GM23338 (cell line): ENCODE data around the gene VDAC1. TPM values are rescaled to one million over a fixed set of nuclear protein-coding genes. Genes with fewer than 3 reads are reported as not detected.

ENCODE experiments used
- ATAC-seq: fragments of 200-7000 bp; cut with Tn5 transposase; 3 replicates; pipeline ENCODE4 v1.9.1; 2020
- DNase-seq: peaks from one replicate; pipeline ENCODE4 v3.0.0-alpha.2; 2015; ENCODE audit warnings: low spot score
- H2AFZ ChIP-seq: fragments of 200-600 bp; sonication (generic); 2 replicates; pipeline ENCODE4 v1.8.0; 2016; ENCODE audit warnings: antibody characterized with exemption, mild to moderate bottlenecking, moderate library complexity
- H3F3A ChIP-seq: fragments of 200-600 bp; sonication (generic); replicated peaks from 2 replicates; pipeline ENCODE4 v1.8.0; 2017; ENCODE audit warnings: antibody characterized with exemption, mixed run types, low read depth
- H3K27ac ChIP-seq: fragments of 200-600 bp; sonication (generic); 2 replicates; pipeline ENCODE4 v1.6.1; 2016; ENCODE audit warnings: low read depth
- H3K27me3 ChIP-seq: fragments of 200-600 bp; sonication (generic); 2 replicates; pipeline ENCODE4 v1.8.0; 2016; ENCODE audit warnings: mild to moderate bottlenecking, mixed run types, moderate library complexity; ENCODE audit not compliant: insufficient read depth
- H3K36me3 ChIP-seq: fragments of 200-600 bp; sonication (generic); 2 replicates; pipeline ENCODE4 v1.8.0; 2016; ENCODE audit warnings: mild to moderate bottlenecking; ENCODE audit not compliant: insufficient read depth
- H3K4me1 ChIP-seq: fragments of 200-600 bp; sonication (generic); 2 replicates; pipeline ENCODE4 v1.8.0; 2016; ENCODE audit warnings: mild to moderate bottlenecking, moderate library complexity; ENCODE audit not compliant: insufficient read depth
- H3K4me2 ChIP-seq: fragments of 200-600 bp; sonication (generic); 2 replicates; pipeline ENCODE4 v1.7.1; 2017; ENCODE audit warnings: mixed run types
- H3K4me3 ChIP-seq: fragments of 200-600 bp; sonication (generic); 2 replicates; pipeline ENCODE4 v1.6.1; 2016; ENCODE audit warnings: mixed run types
- H3K79me2 ChIP-seq: fragments of 200-600 bp; sonication (generic); replicated peaks from 2 replicates; pipeline ENCODE4 v1.8.0; 2017; ENCODE audit warnings: mild to moderate bottlenecking; ENCODE audit not compliant: insufficient read depth
- H3K9me2 ChIP-seq: fragments of 200-600 bp; sonication (generic); 2 replicates; pipeline ENCODE4 v1.8.0; 2017; ENCODE audit not compliant: insufficient read depth
- H4K20me1 ChIP-seq: fragments of 200-600 bp; sonication (generic); replicated peaks from 2 replicates; pipeline ENCODE4 v1.8.0; 2017; ENCODE audit warnings: mild to moderate bottlenecking; ENCODE audit not compliant: insufficient read depth
- H3K27ac Mint-ChIP-seq: 2 replicates; pipeline ENCODE4 v1.8.0; 2020; ENCODE audit warnings: inconsistent platforms, mild to moderate bottlenecking, moderate library complexity, mixed read lengths
- H3K27me3 Mint-ChIP-seq: 3 replicates; pipeline ENCODE4 v1.8.0; 2022; ENCODE audit warnings: low read depth, mild to moderate bottlenecking, moderate library complexity, mixed read lengths, inconsistent platforms; ENCODE audit not compliant: insufficient read depth, poor library complexity
- H3K36me3 Mint-ChIP-seq: 3 replicates; pipeline ENCODE4 v1.8.0; 2021; ENCODE audit warnings: low read depth, mild to moderate bottlenecking, inconsistent platforms, moderate library complexity, mixed read lengths
- H3K4me1 Mint-ChIP-seq: 3 replicates; pipeline ENCODE4 v1.8.0; 2020; ENCODE audit warnings: mild to moderate bottlenecking, inconsistent platforms, mixed read lengths
- H3K4me3 Mint-ChIP-seq: 3 replicates; pipeline ENCODE4 v1.8.0; 2021; ENCODE audit warnings: moderate library complexity, mild to moderate bottlenecking, inconsistent platforms, mixed read lengths
- H3K9me3 Mint-ChIP-seq: 3 replicates; pipeline ENCODE4 v1.8.0; 2020; ENCODE audit warnings: moderate library complexity, mild to moderate bottlenecking, inconsistent platforms, mixed read lengths
- CREB1 ChIP-seq: fragments of 250-450 bp; sonication (Bioruptor Pico); IDR thresholded peaks from 2 replicates; pipeline ENCODE4 v1.5.0; 2020; ENCODE audit warnings: low read depth, mild to moderate bottlenecking, moderate library complexity
- EZH2 ChIP-seq: fragments of 200-600 bp; sonication (generic); IDR thresholded peaks from one replicate; pipeline ENCODE4 v1.8.0; 2017; ENCODE audit warnings: antibody characterized with exemption, mild to moderate bottlenecking, low read depth; ENCODE audit not compliant: unreplicated experiment
- NANOG ChIP-seq: IDR thresholded peaks from 2 replicates; pipeline ENCODE4 v1.6.1; 2016; ENCODE audit warnings: antibody characterized with exemption, borderline replicate concordance
- STAT1 ChIP-seq: IDR thresholded peaks from one replicate; pipeline ENCODE4 v1.6.1; 2016; ENCODE audit warnings: antibody characterized with exemption; ENCODE audit not compliant: unreplicated experiment
- polyA plus RNA-seq: library from polyadenylated mRNA; unstranded; fragments of >200 nt; fragmentation: Nextera tagmentation; extraction: Ambion mirVana; gene quantifications from 2 replicates; pipeline ENCODE4 v1.2.1, GENCODE V29; 2016
- total RNA-seq: library from RNA; depleted of rRNA; stranded (reverse); fragments of >200 nt; shearing (Covaris generic); gene quantifications from 2 replicates; pipeline ENCODE4 v1.2.3, GENCODE V29; 2014
- TF ChIP-seq, protein P1 (sequence below), 2 experiments: fragments of 200-600 bp in 1 of 2; sonication (generic) in 1 of 2; conservative IDR thresholded peaks; 2 replicates each; pipeline versions ENCODE4 v1.5.1 to v1.6.1; 2016 to 2017; ENCODE audit warnings: antibody characterized with exemption in 2 of 2, low read depth in 2 of 2, mild to moderate bottlenecking in 2 of 2, moderate library complexity in 1 of 2
- TF ChIP-seq, protein P2 (sequence below): fragments of 250-450 bp; sonication (Bioruptor Pico); IDR thresholded peaks from 2 replicates; pipeline ENCODE4 v1.5.0; 2020; ENCODE audit warnings: mild to moderate bottlenecking, moderate library complexity

VDAC1 gene
- total and polyA plus RNA-seq, 2 experiments from 2014 or later, result 300 to 329 TPM

DNA sequence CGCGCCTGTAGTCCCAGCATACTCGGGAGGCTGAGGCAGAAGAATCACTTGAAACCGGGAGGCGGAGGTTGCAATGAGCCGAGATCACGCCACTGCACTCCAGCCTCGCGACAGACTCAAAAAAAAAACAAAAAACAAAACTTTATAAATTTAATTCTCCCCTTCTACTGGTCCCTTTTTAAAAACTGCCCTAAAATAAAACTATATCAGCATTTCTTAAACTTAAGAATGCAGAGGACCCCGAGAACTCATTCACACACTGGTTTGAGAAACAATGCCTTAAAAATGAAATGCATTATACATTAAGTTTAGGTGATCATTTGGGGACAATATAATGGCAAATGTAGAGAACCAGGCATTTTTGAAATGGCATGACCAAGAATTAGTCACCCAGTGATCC lies 38.7 kb downstream of the VDAC1 start (continued):
- TF ChIP-seq, protein P1, sequence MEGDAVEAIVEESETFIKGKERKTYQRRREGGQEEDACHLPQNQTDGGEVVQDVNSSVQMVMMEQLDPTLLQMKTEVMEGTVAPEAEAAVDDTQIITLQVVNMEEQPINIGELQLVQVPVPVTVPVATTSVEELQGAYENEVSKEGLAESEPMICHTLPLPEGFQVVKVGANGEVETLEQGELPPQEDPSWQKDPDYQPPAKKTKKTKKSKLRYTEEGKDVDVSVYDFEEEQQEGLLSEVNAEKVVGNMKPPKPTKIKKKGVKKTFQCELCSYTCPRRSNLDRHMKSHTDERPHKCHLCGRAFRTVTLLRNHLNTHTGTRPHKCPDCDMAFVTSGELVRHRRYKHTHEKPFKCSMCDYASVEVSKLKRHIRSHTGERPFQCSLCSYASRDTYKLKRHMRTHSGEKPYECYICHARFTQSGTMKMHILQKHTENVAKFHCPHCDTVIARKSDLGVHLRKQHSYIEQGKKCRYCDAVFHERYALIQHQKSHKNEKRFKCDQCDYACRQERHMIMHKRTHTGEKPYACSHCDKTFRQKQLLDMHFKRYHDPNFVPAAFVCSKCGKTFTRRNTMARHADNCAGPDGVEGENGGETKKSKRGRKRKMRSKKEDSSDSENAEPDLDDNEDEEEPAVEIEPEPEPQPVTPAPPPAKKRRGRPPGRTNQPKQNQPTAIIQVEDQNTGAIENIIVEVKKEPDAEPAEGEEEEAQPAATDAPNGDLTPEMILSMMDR (conservative IDR thresholded peaks at IDR 0.05; ENCODE audit: low read depth in 2 of 2), result no peak
- TF ChIP-seq STAT1, result no peak
- TF ChIP-seq NANOG, result no peak

DNA sequence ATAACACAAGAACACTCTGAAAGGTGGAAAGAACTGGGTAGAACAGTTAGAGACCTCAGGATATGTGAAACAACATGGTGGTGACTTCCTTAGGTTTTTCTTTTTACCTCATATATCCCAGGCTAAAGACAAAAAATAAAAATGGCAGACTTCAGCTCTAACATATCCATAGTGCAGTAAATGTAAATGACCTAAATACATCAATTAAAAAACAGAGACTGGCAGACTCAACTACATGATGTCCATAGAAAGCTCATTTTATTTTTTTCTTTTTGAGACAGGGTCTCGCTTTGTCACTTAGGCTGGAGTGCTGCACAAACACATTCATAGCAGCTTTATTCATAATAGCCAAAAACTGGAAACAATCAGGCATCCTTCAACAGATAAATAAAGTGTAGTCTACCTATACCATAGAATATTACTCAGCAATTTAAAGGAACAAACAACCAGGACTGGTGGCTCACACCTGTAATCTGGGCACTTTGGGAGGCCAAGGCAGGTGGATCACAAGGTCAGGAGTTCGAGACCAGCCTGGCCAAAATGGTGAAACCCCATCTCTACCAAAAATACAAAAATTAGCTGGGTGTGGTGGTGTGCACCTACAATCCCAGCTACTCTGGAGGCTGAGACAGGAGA lies 41.2 kb downstream of the VDAC1 start:
- no peak overlapping the region for H2AFZ ChIP-seq
- TF ChIP-seq, protein P2, sequence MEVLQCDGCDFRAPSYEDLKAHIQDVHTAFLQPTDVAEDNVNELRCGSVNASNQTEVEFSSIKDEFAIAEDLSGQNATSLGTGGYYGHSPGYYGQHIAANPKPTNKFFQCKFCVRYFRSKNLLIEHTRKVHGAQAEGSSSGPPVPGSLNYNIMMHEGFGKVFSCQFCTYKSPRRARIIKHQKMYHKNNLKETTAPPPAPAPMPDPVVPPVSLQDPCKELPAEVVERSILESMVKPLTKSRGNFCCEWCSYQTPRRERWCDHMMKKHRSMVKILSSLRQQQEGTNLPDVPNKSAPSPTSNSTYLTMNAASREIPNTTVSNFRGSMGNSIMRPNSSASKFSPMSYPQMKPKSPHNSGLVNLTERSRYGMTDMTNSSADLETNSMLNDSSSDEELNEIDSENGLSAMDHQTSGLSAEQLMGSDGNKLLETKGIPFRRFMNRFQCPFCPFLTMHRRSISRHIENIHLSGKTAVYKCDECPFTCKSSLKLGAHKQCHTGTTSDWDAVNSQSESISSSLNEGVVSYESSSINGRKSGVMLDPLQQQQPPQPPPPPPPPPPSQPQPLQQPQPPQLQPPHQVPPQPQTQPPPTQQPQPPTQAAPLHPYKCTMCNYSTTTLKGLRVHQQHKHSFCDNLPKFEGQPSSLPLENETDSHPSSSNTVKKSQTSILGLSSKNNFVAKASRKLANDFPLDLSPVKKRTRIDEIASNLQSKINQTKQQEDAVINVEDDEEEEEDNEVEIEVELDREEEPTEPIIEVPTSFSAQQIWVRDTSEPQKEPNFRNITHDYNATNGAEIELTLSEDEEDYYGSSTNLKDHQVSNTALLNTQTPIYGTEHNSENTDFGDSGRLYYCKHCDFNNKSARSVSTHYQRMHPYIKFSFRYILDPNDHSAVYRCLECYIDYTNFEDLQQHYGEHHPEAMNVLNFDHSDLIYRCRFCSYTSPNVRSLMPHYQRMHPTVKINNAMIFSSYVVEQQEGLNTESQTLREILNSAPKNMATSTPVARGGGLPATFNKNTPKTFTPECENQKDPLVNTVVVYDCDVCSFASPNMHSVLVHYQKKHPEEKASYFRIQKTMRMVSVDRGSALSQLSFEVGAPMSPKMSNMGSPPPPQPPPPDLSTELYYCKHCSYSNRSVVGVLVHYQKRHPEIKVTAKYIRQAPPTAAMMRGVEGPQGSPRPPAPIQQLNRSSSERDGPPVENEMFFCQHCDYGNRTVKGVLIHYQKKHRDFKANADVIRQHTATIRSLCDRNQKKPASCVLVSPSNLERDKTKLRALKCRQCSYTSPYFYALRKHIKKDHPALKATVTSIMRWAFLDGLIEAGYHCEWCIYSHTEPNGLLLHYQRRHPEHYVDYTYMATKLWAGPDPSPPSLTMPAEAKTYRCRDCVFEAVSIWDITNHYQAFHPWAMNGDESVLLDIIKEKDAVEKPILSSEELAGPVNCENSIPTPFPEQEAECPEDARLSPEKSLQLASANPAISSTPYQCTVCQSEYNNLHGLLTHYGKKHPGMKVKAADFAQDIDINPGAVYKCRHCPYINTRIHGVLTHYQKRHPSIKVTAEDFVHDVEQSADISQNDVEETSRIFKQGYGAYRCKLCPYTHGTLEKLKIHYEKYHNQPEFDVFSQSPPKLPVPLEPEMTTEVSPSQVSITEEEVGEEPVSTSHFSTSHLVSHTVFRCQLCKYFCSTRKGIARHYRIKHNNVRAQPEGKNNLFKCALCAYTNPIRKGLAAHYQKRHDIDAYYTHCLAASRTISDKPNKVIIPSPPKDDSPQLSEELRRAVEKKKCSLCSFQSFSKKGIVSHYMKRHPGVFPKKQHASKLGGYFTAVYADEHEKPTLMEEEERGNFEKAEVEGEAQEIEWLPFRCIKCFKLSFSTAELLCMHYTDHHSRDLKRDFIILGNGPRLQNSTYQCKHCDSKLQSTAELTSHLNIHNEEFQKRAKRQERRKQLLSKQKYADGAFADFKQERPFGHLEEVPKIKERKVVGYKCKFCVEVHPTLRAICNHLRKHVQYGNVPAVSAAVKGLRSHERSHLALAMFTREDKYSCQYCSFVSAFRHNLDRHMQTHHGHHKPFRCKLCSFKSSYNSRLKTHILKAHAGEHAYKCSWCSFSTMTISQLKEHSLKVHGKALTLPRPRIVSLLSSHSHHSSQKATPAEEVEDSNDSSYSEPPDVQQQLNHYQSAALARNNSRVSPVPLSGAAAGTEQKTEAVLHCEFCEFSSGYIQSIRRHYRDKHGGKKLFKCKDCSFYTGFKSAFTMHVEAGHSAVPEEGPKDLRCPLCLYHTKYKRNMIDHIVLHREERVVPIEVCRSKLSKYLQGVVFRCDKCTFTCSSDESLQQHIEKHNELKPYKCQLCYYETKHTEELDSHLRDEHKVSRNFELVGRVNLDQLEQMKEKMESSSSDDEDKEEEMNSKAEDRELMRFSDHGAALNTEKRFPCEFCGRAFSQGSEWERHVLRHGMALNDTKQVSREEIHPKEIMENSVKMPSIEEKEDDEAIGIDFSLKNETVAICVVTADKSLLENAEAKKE (CRISPR knock-in tag), result no peak
- TF ChIP-seq EZH2, result no peak
- TF ChIP-seq CREB1 (CRISPR knock-in tag), result no peak
- no peak overlapping the region for H3K4me3 ChIP-seq
- H3K36me3 ChIP-seq, result peaks cover 4% of the 10 kb centered on the region; the same call in 1 of the 2 replicates
- Mint-ChIP-seq H3K27me3 (peaks cover 7% of the 10 kb centered on the region), H3K27ac (no peak overlapping the region), H3K4me1 (peaks cover 11% of the 10 kb centered on the region; the same call in 2 of the 3 replicates), H3K9me3 (no peaks in the 10 kb centered on the region), H3K4me3 (no peak overlapping the region), H3K36me3 (peaks cover 6% of the 10 kb centered on the region; the same call in 2 of the 3 replicates)
- H3K4me1 ChIP-seq, result no peaks in the 10 kb centered on the region; the same call in 1 of the 2 replicates
- no peak overlapping the region; the same call in 1 of the 2 replicates for H3K27ac ChIP-seq
- H3K9me2 ChIP-seq, result no peaks in the 10 kb centered on the region
- H4K20me1 ChIP-seq, result no peaks in the 10 kb centered on the region; the same call in 1 of the 2 replicates
- H3F3A ChIP-seq, result no peaks in the 10 kb centered on the region
- H3K79me2 ChIP-seq, result peaks cover 66% of the 10 kb centered on the region
- H3K4me2 ChIP-seq, result no peak overlapping the region
- H3K27me3 ChIP-seq, result no peaks in the 10 kb centered on the region
- DNase-seq, result no peak
- no peak for ATAC-seq
